Activated CD4-positive, alpha-beta memory T cell treated with anti-CD3 and anti-CD28 coated beads for 36 hours (primary cell): ENCODE measurements around the gene RNF149. TPM values are rescaled to one million over a fixed set of nuclear protein-coding genes. Genes with fewer than 3 reads are reported as not detected.

Experiments
- CTCF ChIA-PET: fragments of 350-600 bp; sonication (Branson Sonifier 250); formaldehyde crosslinking; loops from one replicate; lab custom pipeline; 2021; ENCODE audit warnings: antibody characterized with exemption, inconsistent platforms; lab: Charles Lee
- POLR2A ChIA-PET: fragments of 350-600 bp; sonication (Branson Sonifier 250); formaldehyde crosslinking; loops from one replicate; lab custom pipeline; 2021; ENCODE audit warnings: antibody characterized with exemption; lab: Charles Lee
- DNase-seq: peaks from one replicate; pipeline ENCODE4 v3.0.0-alpha.2; 2020
- H3K27ac Mint-ChIP-seq: one replicate; pipeline ENCODE4 v1.8.0; 2021; ENCODE audit warnings: mixed read lengths
- H3K27me3 Mint-ChIP-seq: one replicate; pipeline ENCODE4 v1.8.0; 2021; ENCODE audit warnings: mixed read lengths
- H3K36me3 Mint-ChIP-seq: one replicate; pipeline ENCODE4 v1.8.0; 2021; ENCODE audit warnings: mixed read lengths
- H3K4me1 Mint-ChIP-seq: one replicate; pipeline ENCODE4 v1.8.0; 2021; ENCODE audit warnings: low read depth, mixed read lengths
- H3K4me3 Mint-ChIP-seq: one replicate; pipeline ENCODE4 v1.8.0; 2021; ENCODE audit warnings: mild to moderate bottlenecking, mixed read lengths
- H3K9me3 Mint-ChIP-seq: one replicate; pipeline ENCODE4 v1.8.0; 2021; ENCODE audit warnings: mixed read lengths
- intact Hi-C: fragments of 100-400 bp; cut with micrococcal nuclease; formaldehyde crosslinking; loops from one replicate; pipeline ENCODE4 v1.15.1; 2023
- total RNA-seq, 2 experiments: library from RNA; stranded (reverse); gene quantifications; one replicate each; pipeline ENCODE4 v1.2.3, GENCODE V29; 2021

The RNF149 gene
- total RNA-seq, 2 experiments from 2014 or later: 42.1 to 46.9 TPM

DNA sequence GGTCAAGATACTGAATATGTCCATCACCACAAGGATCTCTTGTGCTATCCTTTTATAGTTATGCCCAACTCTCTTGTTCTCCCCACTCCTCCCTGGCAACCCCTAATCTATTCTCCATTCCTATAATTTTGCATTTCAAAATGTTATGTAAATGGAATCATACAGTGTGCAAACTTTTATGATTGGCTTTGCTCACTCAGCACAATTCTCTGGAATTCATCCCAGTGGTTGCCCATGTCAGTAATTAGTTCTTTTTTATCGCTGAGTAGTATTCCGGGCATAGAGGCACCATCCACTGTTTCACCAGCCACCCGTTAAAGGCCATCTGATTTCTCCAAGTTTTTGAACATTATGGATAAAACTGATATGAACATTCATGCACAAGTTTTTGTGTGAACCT lies 38.4 kb upstream of the RNF149 start:
- intact Hi-C loops: loop anchor here (10.0 kb wide), 1 partner anchor 478 kb away; no protein-coding TSS in a partner anchor
- no peaks in the 10 kb centered on the region for H3K27me3 Mint-ChIP-seq
- DNase-seq: no peak
- H3K4me1 Mint-ChIP-seq: peaks cover 10% of the 10 kb centered on the region
- ChIA-PET POLR2A (no interaction called here), CTCF (interaction anchor here (1.0 kb wide), 1 partner anchor 484 kb away, joined by 3 read pairs; no protein-coding TSS in a partner anchor)
- no peaks in the 10 kb centered on the region for H3K36me3 Mint-ChIP-seq
- H3K9me3 Mint-ChIP-seq: no peaks in the 10 kb centered on the region
- no peak overlapping the region for H3K4me3 Mint-ChIP-seq
- H3K27ac Mint-ChIP-seq: no peak overlapping the region

- Mint-ChIP-seq H3K4me3 (no peak overlapping the region), H3K4me1 (peaks cover 20% of the 10 kb centered on the region), H3K27ac (no peak overlapping the region), H3K9me3 (no peaks in the 10 kb centered on the region), H3K36me3 (no peaks in the 10 kb centered on the region), H3K27me3 (no peaks in the 10 kb centered on the region)
- DNase-seq: no peak
- intact Hi-C loops: loop anchor here (10.0 kb wide), 1 partner anchor 481 kb away; no protein-coding TSS in a partner anchor
- ChIA-PET POLR2A (no interaction called here), CTCF (no interaction called here)
Observed at GRCh38 chr2:101344137-101344536, 35.6 kb upstream of the RNF149 start.

- peaks cover 20% of the 10 kb centered on the region for H3K4me1 Mint-ChIP-seq
- POLR2A ChIA-PET: interaction anchor here (0.6 kb wide), 1 partner anchor 934 kb away, joined by 3 read pairs; no protein-coding TSS in a partner anchor
- no peaks in the 10 kb centered on the region for H3K27me3 Mint-ChIP-seq
- H3K9me3 Mint-ChIP-seq: no peaks in the 10 kb centered on the region
- intact Hi-C loops: loop anchor here (1.0 to 10.0 kb wide), 3 partner anchors 45 to 482 kb away; partner anchors contain the start of gene CREG2
- no peaks in the 10 kb centered on the region for H3K36me3 Mint-ChIP-seq
- H3K4me3 Mint-ChIP-seq: no peak overlapping the region
- H3K27ac Mint-ChIP-seq: no peak overlapping the region
- CTCF ChIA-PET: interaction anchor here (0.6 to 5.2 kb wide), 50 partner anchors 8 to 678 kb away, joined by 3 to 80 read pairs (median 4); partner anchors contain the start of genes CREG2 and RNF149
- DNase-seq: no peak
Observed at GRCh38 chr2:101342625-101343008, 34.1 kb upstream of the RNF149 start.

DNA sequence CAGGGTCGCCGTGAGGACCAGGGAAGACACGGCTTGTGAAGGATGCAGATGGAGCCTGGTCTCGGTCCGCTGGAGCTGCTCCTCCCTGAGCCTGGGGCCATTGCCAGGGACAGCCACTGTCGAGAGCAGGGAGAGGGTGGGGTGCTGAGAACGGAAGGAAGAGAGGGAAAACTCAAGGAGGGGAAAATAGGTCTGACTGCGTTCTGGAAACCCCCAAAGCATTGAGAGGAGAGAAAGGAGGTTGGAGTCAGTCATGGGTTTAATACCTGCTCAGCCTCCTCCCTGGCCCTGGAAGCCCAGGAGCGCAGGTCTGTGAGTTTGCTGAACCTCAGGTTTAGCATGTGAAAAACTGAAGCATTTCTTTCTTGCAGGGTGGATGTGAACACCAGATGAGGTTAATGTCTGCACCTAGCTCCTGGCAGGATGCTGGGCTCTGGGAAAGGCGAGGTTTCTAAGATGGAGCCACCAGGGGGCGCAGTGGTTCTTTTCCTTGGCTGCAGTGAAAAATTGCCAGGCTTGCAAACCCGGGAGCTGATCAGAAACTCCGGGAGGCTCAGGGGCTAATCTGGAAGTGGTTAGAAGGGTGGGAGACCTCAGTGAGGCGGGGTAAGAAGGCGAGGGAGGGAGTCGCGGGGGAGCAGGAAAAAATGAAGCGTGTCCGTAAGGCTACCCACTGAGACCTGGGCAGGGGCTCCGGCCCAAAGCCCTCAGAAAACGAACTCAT lies 33.6 kb upstream of the RNF149 start:
- CTCF ChIA-PET: interaction anchor here (0.6 to 5.2 kb wide), 62 partner anchors 9 to 678 kb away, joined by 3 to 80 read pairs (median 4); partner anchors contain the start of genes CREG2 and RNF149
- peaks cover 20% of the 10 kb centered on the region for H3K4me1 Mint-ChIP-seq
- peak overlapping the region; percentile 16 for H3K27ac Mint-ChIP-seq
- POLR2A ChIA-PET: interaction anchor here (0.5 to 0.6 kb wide), 2 partner anchors 16 to 935 kb away, joined by 3 read pairs; no protein-coding TSS in a partner anchor
- intact Hi-C loops: loop anchor here (1.0 to 10.0 kb wide), 3 partner anchors 45 to 483 kb away; partner anchors contain the start of gene CREG2
- no peak overlapping the region for H3K4me3 Mint-ChIP-seq
- peak; percentile 82 for DNase-seq
- H3K36me3 Mint-ChIP-seq: no peaks in the 10 kb centered on the region
- no peaks in the 10 kb centered on the region for H3K27me3 Mint-ChIP-seq
- no peaks in the 10 kb centered on the region for H3K9me3 Mint-ChIP-seq

DNA sequence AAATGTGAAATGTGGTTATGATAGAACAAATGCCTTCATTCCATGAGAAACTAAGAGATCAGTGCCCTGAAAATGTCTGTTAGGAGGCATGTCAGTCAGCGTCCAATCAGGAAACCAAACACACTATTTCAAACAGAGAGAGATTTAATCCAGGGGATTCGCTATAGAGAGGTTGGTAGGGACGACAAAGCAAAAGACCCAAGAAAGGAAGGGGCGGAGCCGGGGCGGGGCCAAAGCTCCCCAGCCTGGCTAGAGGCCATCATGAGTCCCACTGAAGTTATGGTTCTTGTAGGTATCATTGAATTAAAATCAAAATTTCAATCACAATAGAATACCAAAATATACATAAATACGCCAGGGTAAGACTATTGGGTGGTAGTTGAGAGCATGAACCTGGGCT lies 32.9 kb upstream of the RNF149 start:
- DNase-seq: peak; percentile 70
- Mint-ChIP-seq H3K36me3 (no peaks in the 10 kb centered on the region), H3K27ac (no peak overlapping the region), H3K27me3 (no peaks in the 10 kb centered on the region), H3K4me1 (peaks cover 20% of the 10 kb centered on the region), H3K9me3 (no peaks in the 10 kb centered on the region), H3K4me3 (no peak overlapping the region)
- intact Hi-C loops: loop anchor here (10.0 kb wide), 1 partner anchor 483 kb away; no protein-coding TSS in a partner anchor
- CTCF ChIA-PET: interaction anchor here (0.6 to 5.2 kb wide), 50 partner anchors 9 to 660 kb away, joined by 3 to 80 read pairs (median 4); partner anchors contain the start of genes CREG2 and RNF149
- POLR2A ChIA-PET: interaction anchor here (0.5 kb wide), 1 partner anchor 16 kb away, joined by 3 read pairs; no protein-coding TSS in a partner anchor

GRCh38 chr2:101340141-101340551 lies 31.6 kb upstream of the RNF149 start:
- POLR2A ChIA-PET: interaction anchor here (0.6 kb wide), 1 partner anchor 282 kb away, joined by 4 read pairs; no protein-coding TSS in a partner anchor
- Mint-ChIP-seq H3K27me3 (no peaks in the 10 kb centered on the region), H3K9me3 (no peaks in the 10 kb centered on the region), H3K4me1 (peaks cover 20% of the 10 kb centered on the region), H3K36me3 (no peaks in the 10 kb centered on the region), H3K27ac (no peak overlapping the region), H3K4me3 (no peak overlapping the region)
- no peak for DNase-seq
- intact Hi-C loops: loop anchor here (10.0 kb wide), 1 partner anchor 485 kb away; no protein-coding TSS in a partner anchor
- CTCF ChIA-PET: interaction anchor here (2.1 to 5.2 kb wide), 7 partner anchors 9 to 491 kb away, joined by 4 to 80 read pairs (median 20); partner anchors contain the start of genes CREG2 and RNF149

DNA sequence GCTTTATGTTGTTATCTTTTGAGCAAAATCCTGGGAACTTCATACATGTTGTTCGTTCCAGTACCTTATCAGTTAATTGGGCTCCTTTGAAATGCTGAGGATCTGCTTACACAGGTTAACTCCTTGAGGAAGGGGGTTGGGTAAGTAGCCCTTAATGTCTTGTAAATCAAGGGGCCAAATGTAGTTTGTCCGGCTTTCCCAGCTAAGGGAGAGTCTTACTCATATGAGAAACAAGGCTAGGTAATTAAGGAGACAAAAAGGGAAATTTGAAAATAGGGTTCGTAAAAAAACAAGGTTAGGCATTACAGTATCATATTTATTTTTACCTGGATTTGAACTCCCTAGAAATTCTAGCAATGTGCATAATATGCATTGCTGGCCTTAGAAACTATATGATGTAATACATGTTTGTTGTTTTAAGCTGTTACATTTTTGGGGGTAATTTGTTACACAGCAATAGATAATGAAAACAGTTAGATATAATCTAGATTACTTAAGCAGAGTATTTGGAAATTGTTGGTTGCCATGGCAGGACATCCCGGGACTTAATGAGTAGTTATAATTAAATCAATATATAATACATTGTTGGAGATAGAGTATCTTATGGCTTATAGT lies 30.9 kb upstream of the RNF149 start:
- peaks cover 20% of the 10 kb centered on the region for H3K4me1 Mint-ChIP-seq
- POLR2A ChIA-PET: no interaction called here
- CTCF ChIA-PET: interaction anchor here (0.5 to 5.2 kb wide), 5 partner anchors 9 to 141 kb away, joined by 3 to 58 read pairs (median 7); partner anchors contain the start of genes CREG2 and RNF149

GRCh38 chr2:101337877-101338276 lies 29.4 kb upstream of the RNF149 start:
- Mint-ChIP-seq H3K27ac (no peak overlapping the region), H3K4me3 (no peak overlapping the region), H3K9me3 (no peaks in the 10 kb centered on the region), H3K36me3 (no peaks in the 10 kb centered on the region), H3K4me1 (peaks cover 25% of the 10 kb centered on the region), H3K27me3 (no peaks in the 10 kb centered on the region)
- CTCF ChIA-PET: interaction anchor here (2.6 to 5.2 kb wide), 2 partner anchors 8 to 13 kb away, joined by 7 to 36 read pairs; no protein-coding TSS in a partner anchor
- intact Hi-C loops: no loop called here
- DNase-seq: no peak
- POLR2A ChIA-PET: no interaction called here

More for the DNA sequence above, 30.9 kb upstream of the RNF149 start:
- H3K27me3 Mint-ChIP-seq: no peaks in the 10 kb centered on the region
- intact Hi-C loops: no loop called here
- DNase-seq: no peak
- H3K4me3 Mint-ChIP-seq: no peak overlapping the region
- H3K36me3 Mint-ChIP-seq: no peaks in the 10 kb centered on the region
- H3K27ac Mint-ChIP-seq: no peak overlapping the region
- no peaks in the 10 kb centered on the region for H3K9me3 Mint-ChIP-seq

GRCh38 chr2:101332885-101333766 lies 24.6 kb upstream of the RNF149 start:
- intact Hi-C loops: no loop called here
- Mint-ChIP-seq H3K9me3 (no peaks in the 10 kb centered on the region), H3K27me3 (no peaks in the 10 kb centered on the region), H3K27ac (no peak overlapping the region), H3K36me3 (no peaks in the 10 kb centered on the region), H3K4me1 (peaks cover 38% of the 10 kb centered on the region), H3K4me3 (no peak overlapping the region)
- ChIA-PET POLR2A (interaction anchor here (1.0 kb wide), 1 partner anchor 25 kb away, joined by 3 read pairs; the partner anchor contains the start of gene RNF149), CTCF (interaction anchor here (0.6 to 6.8 kb wide), 3 partner anchors 9 to 751 kb away, joined by 3 to 80 read pairs (median 3); no protein-coding TSS in a partner anchor)
- no peak for DNase-seq

GRCh38 chr2:101331202-101331601 lies 22.7 kb upstream of the RNF149 start:
- no peak overlapping the region for H3K27ac Mint-ChIP-seq
- H3K27me3 Mint-ChIP-seq: no peaks in the 10 kb centered on the region
- H3K9me3 Mint-ChIP-seq: no peaks in the 10 kb centered on the region
- intact Hi-C loops: no loop called here
- POLR2A ChIA-PET: interaction anchor here (0.6 kb wide), 1 partner anchor 22 kb away, joined by 3 read pairs; the partner anchor contains the start of gene RNF149
- CTCF ChIA-PET: interaction anchor here (1.6 to 6.8 kb wide), 3 partner anchors 8 to 500 kb away, joined by 4 to 80 read pairs (median 7); no protein-coding TSS in a partner anchor
- no peak for DNase-seq
- H3K4me1 Mint-ChIP-seq: peaks cover 38% of the 10 kb centered on the region
- H3K4me3 Mint-ChIP-seq: no peak overlapping the region
- H3K36me3 Mint-ChIP-seq: no peaks in the 10 kb centered on the region
